ENCODE measurements around the gene COL5A1. TPM values are rescaled to one million over a fixed set of nuclear protein-coding genes. Genes with fewer than 3 reads are reported as not detected.

Gene COL5A1
- total RNA-seq, 1 experiment from 2014 or later, result 10.6 TPM

DNA sequence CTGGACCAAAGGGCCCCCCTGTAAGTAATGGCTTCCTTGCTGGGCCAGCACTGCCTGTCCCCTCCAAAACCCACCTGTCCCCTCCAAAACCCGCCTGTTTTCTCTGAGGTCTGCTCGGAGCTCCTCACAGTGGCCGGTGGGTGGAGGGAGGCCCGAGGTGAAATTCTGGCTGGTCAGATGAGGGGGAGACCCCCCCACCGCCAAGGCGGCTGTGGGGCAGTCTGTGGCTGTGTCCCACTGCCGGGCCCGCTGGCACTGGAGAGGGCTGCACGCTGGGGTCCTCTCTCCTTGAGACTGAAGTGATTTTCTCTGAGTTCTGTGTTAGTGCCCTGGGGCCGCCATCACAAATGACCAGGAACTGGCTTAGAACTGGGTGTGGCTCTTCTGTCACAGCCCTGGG is 155.3 kb downstream of the COL5A1 start:
- Histone ChIP-seq H3K27ac (ENCODE audit: low read length) (no peak overlapping the region), H3K27me3 (ENCODE audit: low read length) (no peaks in the 10 kb centered on the region), H3K4me2 (ENCODE audit: low read length) (no peak overlapping the region), H3F3A (ENCODE audit: low read length, unreplicated experiment) (no peaks in the 10 kb centered on the region), H3K4me3 (ENCODE audit: low read length) (no peak overlapping the region), H3K9me3 (ENCODE audit: low read length) (no peaks in the 10 kb centered on the region), H3K4me1 (ENCODE audit: insufficient read depth, low read length) (no peaks in the 10 kb centered on the region), H3K9me2 (replicated peaks; ENCODE audit: low read length) (no peaks in the 10 kb centered on the region), H3K36me3 (ENCODE audit: low read depth, low read length) (no peaks in the 10 kb centered on the region), H3K9ac (ENCODE audit: low read length) (no peak overlapping the region), H4K20me1 (ENCODE audit: low read length) (no peaks in the 10 kb centered on the region), H3K79me2 (ENCODE audit: low read length) (no peaks in the 10 kb centered on the region), H2AFZ (ENCODE audit: low read length) (no peak overlapping the region)
- intact Hi-C loops (cut with micrococcal nuclease), result no loop called here
- BruUV-seq (replicated peaks), result no TSS peak
- ChIA-PET POLR2A (ENCODE audit: unreplicated experiment) (no interaction called here), CTCF (no interaction called here)
- ATAC-seq (no peak), DNase-seq (no peak)
- TF ChIP-seq CTCF (conservative IDR thresholded peaks at IDR 0.05; ENCODE audit: low read depth, low read length) (no peak), EZH2phosphoT487 (IDR thresholded peaks at IDR 0.05; ENCODE audit: borderline replicate concordance, low read length) (no peak), EZH2 (IDR thresholded peaks at IDR 0.05; ENCODE audit: low read length, unreplicated experiment) (no peak)

GRCh38 chr9:134800791-134801339 is 159.3 kb downstream of the COL5A1 start:
- TF ChIP-seq CTCF (conservative IDR thresholded peaks at IDR 0.05; ENCODE audit: low read depth, low read length), result no peak
- TF ChIP-seq EZH2 (IDR thresholded peaks at IDR 0.05; ENCODE audit: low read length, unreplicated experiment), result no peak
- no peak for TF ChIP-seq EZH2phosphoT487 (IDR thresholded peaks at IDR 0.05; ENCODE audit: borderline replicate concordance, low read length)
- no TSS peak for BruUV-seq (replicated peaks)
- H3K36me3 ChIP-seq (ENCODE audit: low read depth, low read length), result no peaks in the 10 kb centered on the region
- H3K4me3 ChIP-seq (ENCODE audit: low read length), result no peak overlapping the region
- no peak overlapping the region for H3K27ac ChIP-seq (ENCODE audit: low read length)
- H3K4me1 ChIP-seq (ENCODE audit: insufficient read depth, low read length), result no peaks in the 10 kb centered on the region
- no peaks in the 10 kb centered on the region for H4K20me1 ChIP-seq (ENCODE audit: low read length)
- no peaks in the 10 kb centered on the region for H3K79me2 ChIP-seq (ENCODE audit: low read length)
- CTCF ChIA-PET, result no interaction called here
- no peaks in the 10 kb centered on the region for H3K9me3 ChIP-seq (ENCODE audit: low read length)
- ATAC-seq, result no peak
- H3K9ac ChIP-seq (ENCODE audit: low read length), result no peak overlapping the region
- intact Hi-C loops (cut with micrococcal nuclease), result no loop called here
- no peak for DNase-seq
- no peak overlapping the region for H2AFZ ChIP-seq (ENCODE audit: low read length)
- no peaks in the 10 kb centered on the region for H3K27me3 ChIP-seq (ENCODE audit: low read length)
- H3K9me2 ChIP-seq (replicated peaks; ENCODE audit: low read length), result no peaks in the 10 kb centered on the region
- H3K4me2 ChIP-seq (ENCODE audit: low read length), result no peak overlapping the region
- H3F3A ChIP-seq (ENCODE audit: low read length, unreplicated experiment), result no peaks in the 10 kb centered on the region
- POLR2A ChIA-PET (ENCODE audit: unreplicated experiment), result no interaction called here

DNA sequence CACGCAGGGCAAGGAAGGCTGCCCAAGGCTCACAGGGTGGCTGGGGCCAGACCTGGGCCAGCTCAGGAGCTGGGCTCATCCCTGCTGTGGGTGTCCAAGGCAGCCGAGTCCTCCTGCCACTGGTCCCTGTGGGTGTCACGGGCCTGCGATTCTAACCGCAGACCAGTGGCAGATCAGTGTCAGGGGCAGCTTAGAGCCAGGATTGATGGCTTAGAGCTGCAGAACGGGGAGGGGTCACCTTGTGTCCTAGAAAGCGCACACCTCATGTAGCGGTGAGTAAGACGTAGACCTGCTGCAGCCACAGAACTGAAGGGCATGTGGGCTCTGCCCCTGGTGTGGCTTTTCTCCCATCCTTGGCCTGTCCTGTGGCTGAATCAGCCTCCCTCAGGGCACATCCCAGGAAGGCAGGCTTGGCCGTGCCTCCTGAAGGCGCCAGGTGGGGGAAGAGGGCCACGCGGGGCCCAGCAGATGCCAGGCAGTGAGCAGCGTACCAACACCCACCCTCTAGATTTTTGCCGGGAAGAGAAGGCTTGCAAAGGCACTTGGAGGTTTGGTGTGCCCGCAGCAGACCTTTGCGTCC is 160.7 kb downstream of the COL5A1 start:
- H3K9ac ChIP-seq (ENCODE audit: low read length), result no peak overlapping the region
- H3K4me1 ChIP-seq (ENCODE audit: insufficient read depth, low read length), result no peaks in the 10 kb centered on the region
- no peak overlapping the region for H2AFZ ChIP-seq (ENCODE audit: low read length)
- H3K27ac ChIP-seq (ENCODE audit: low read length), result no peak overlapping the region
- TF ChIP-seq EZH2phosphoT487 (IDR thresholded peaks at IDR 0.05; ENCODE audit: borderline replicate concordance, low read length), result no peak
- peak; percentile 36; the same call in 1 of the 2 replicates for TF ChIP-seq CTCF (conservative IDR thresholded peaks at IDR 0.05; ENCODE audit: low read depth, low read length)
- CTCF ChIA-PET, result no interaction called here
- H3K4me2 ChIP-seq (ENCODE audit: low read length), result no peak overlapping the region
- POLR2A ChIA-PET (ENCODE audit: unreplicated experiment), result no interaction called here
- H3K9me2 ChIP-seq (replicated peaks; ENCODE audit: low read length), result no peaks in the 10 kb centered on the region
- no peaks in the 10 kb centered on the region for H3K36me3 ChIP-seq (ENCODE audit: low read depth, low read length)
- DNase-seq (peak; percentile 69), ATAC-seq (peak; percentile 92)
- no peak overlapping the region for H3K4me3 ChIP-seq (ENCODE audit: low read length)
- no peaks in the 10 kb centered on the region for H4K20me1 ChIP-seq (ENCODE audit: low read length)
- BruUV-seq (replicated peaks), result no TSS peak
- H3K9me3 ChIP-seq (ENCODE audit: low read length), result no peaks in the 10 kb centered on the region
- no peaks in the 10 kb centered on the region for H3F3A ChIP-seq (ENCODE audit: low read length, unreplicated experiment)
- H3K27me3 ChIP-seq (ENCODE audit: low read length), result no peaks in the 10 kb centered on the region
- intact Hi-C loops (cut with micrococcal nuclease), result no loop called here
- H3K79me2 ChIP-seq (ENCODE audit: low read length), result no peaks in the 10 kb centered on the region
